H1 (cell line): ENCODE results near the gene LTB4R. TPM values are rescaled to one million over a fixed set of nuclear protein-coding genes. Genes with fewer than 3 reads are reported as not detected.
"Not testable (repeated sequence)": the region's sequence is repeated elsewhere in the genome, so short reads cannot be mapped to it uniquely, and the experiment has no call there.

Source experiments
- CTCF ChIA-PET: fragments of 300-600 bp; sonication (Branson Sonifier 250); formaldehyde crosslinking; loops from one replicate; lab custom pipeline; 2021; ENCODE audit not compliant: partially characterized antibody; lab: Charles Lee
- POLR2A ChIA-PET: fragments of 300-600 bp; sonication (Branson Sonifier 250); formaldehyde crosslinking; loops from one replicate; lab custom pipeline; 2021; ENCODE audit warnings: inconsistent platforms; ENCODE audit not compliant: partially characterized antibody; lab: Charles Lee
- DNase-seq, 2 experiments: peaks; one replicate each; pipeline versions ENCODE4 v3.0.0 to v3.0.0-alpha.2; 2010 to 2022; ENCODE audit warnings: low spot score in 2 of 2, low read depth in 1 of 2, mixed read lengths in 1 of 2
- FAIRE-seq: peaks from 2 replicates; lab custom pipeline; 2011; peaks lifted over from hg19 to GRCh38; lab: Jason Lieb, UNC
- H2AFZ ChIP-seq: 2 replicates; pipeline ENCODE4 v1.8.1; 2012; ENCODE audit warnings: low read length, inconsistent platforms
- H2AK5ac ChIP-seq: 2 replicates; pipeline ENCODE4 v1.6.1; 2013; ENCODE audit warnings: low read depth, low read length
- H2BK120ac ChIP-seq: replicated peaks from 2 replicates; pipeline ENCODE3; 2013; ENCODE audit warnings: low read depth, low read length, inconsistent platforms
- H2BK12ac ChIP-seq: 2 replicates; pipeline ENCODE4 v1.6.1; 2013; ENCODE audit warnings: low read depth, low read length
- H2BK15ac ChIP-seq: 2 replicates; pipeline ENCODE4 v1.6.1; 2013; ENCODE audit warnings: low read length
- H2BK20ac ChIP-seq: 2 replicates; pipeline ENCODE4 v1.6.1; 2013; ENCODE audit warnings: low read length
- H2BK5ac ChIP-seq: 2 replicates; pipeline ENCODE4 v1.6.1; 2013; ENCODE audit warnings: low read depth, low read length
- H3K14ac ChIP-seq: 2 replicates; pipeline ENCODE4 v1.6.1; 2013; ENCODE audit warnings: inconsistent platforms; ENCODE audit not compliant: insufficient read length
- H3K18ac ChIP-seq: 2 replicates; pipeline ENCODE4 v1.6.1; 2013; ENCODE audit warnings: low read length; ENCODE audit errors: extremely low read depth
- H3K23ac ChIP-seq: 2 replicates; pipeline ENCODE4 v1.6.1; 2013; ENCODE audit warnings: inconsistent platforms; ENCODE audit not compliant: insufficient read length
- H3K23me2 ChIP-seq: 2 replicates; pipeline ENCODE4 v1.6.1; 2013; ENCODE audit warnings: low read depth, low read length
- H3K27ac ChIP-seq: 2 replicates; pipeline ENCODE4 v1.6.1; 2011; ENCODE audit warnings: low read depth, low read length, inconsistent platforms
- H3K27me3 ChIP-seq, 4 experiments: replicated peaks in 1 of 4; 1 replicate in 1 of 4; 2 replicates in 3 of 4; pipeline versions ENCODE4 v1.6.1 to v1.8.1; 2011 to 2013; ENCODE audit warnings: low read length in 3 of 4, mild to moderate bottlenecking in 3 of 4, inconsistent platforms in 2 of 4, mixed read lengths in 2 of 4, moderate library complexity in 1 of 4; ENCODE audit not compliant: control insufficient read depth in 3 of 4, insufficient read depth in 3 of 4; ENCODE audit errors: extremely low read depth in 1 of 4
- H3K36me3 ChIP-seq, 4 experiments: 2 replicates each; pipeline versions ENCODE4 v1.6.1 to v1.8.1; 2011 to 2013; ENCODE audit warnings: mild to moderate bottlenecking in 4 of 4, low read length in 3 of 4, moderate library complexity in 2 of 4, control low read depth in 1 of 4, inconsistent platforms in 1 of 4; ENCODE audit not compliant: insufficient read depth in 4 of 4, control insufficient read depth in 2 of 4
- H3K4ac ChIP-seq: replicated peaks from 2 replicates; pipeline ENCODE3; 2013; ENCODE audit warnings: low read length, low read depth, mixed read lengths, inconsistent platforms; ENCODE audit not compliant: insufficient read length
- H3K4me1 ChIP-seq, 4 experiments: replicated peaks in 1 of 4; 1 replicate in 1 of 4; 2 replicates in 3 of 4; pipeline versions ENCODE4 v1.6.1 to v1.8.1; 2011 to 2013; ENCODE audit warnings: low read length in 3 of 4, inconsistent platforms in 2 of 4, mixed read lengths in 1 of 4; ENCODE audit not compliant: insufficient read depth in 4 of 4, control insufficient read depth in 3 of 4
- H3K4me2 ChIP-seq, 2 experiments: 2 replicates each; pipeline versions ENCODE4 v1.6.1 to v1.8.1; 2011 to 2013; ENCODE audit warnings: low read depth in 2 of 2, low read length in 2 of 2, control low read depth in 1 of 2, inconsistent platforms in 1 of 2, mild to moderate bottlenecking in 1 of 2; ENCODE audit not compliant: insufficient read depth in 1 of 2
- H3K4me3 ChIP-seq, 4 experiments: fragments of 200-600, 300-600 bp in 1 of 4; sonication (generic), shearing (Covaris generic), sonication (Bioruptor Twin) in 1 of 4; 2 replicates each; pipeline versions ENCODE4 v1.5.1 to v1.8.1; 2011 to 2016; ENCODE audit warnings: low read length in 4 of 4, low read depth in 3 of 4, control low read depth in 2 of 4, inconsistent platforms in 2 of 4, mild to moderate bottlenecking in 2 of 4, mixed read lengths in 1 of 4, moderate library complexity in 1 of 4; ENCODE audit not compliant: insufficient read depth in 2 of 4; ENCODE audit errors: extremely low read depth in 1 of 4
- H3K56ac ChIP-seq: replicated peaks from 2 replicates; pipeline ENCODE3; 2013; ENCODE audit warnings: low read depth, mild to moderate bottlenecking, mixed read lengths, low read length, inconsistent platforms; ENCODE audit not compliant: insufficient read length
- H3K79me1 ChIP-seq: 2 replicates; pipeline ENCODE4 v1.6.1; 2013; ENCODE audit warnings: low read depth, low read length, control low read depth
- H3K79me2 ChIP-seq, 2 experiments: 2 replicates each; pipeline versions ENCODE4 v1.6.1 to v1.8.1; 2012 to 2013; ENCODE audit warnings: low read length in 2 of 2, mild to moderate bottlenecking in 2 of 2, inconsistent platforms in 1 of 2; ENCODE audit not compliant: insufficient read depth in 2 of 2, control insufficient read depth in 1 of 2
- H3K9ac ChIP-seq, 4 experiments: replicated peaks in 1 of 4; 1 replicate in 1 of 4; 2 replicates in 3 of 4; pipeline versions ENCODE4 v1.6.1 to v1.8.1; 2011 to 2013; ENCODE audit warnings: low read depth in 3 of 4, low read length in 3 of 4, control low read depth in 2 of 4, mild to moderate bottlenecking in 2 of 4, moderate library complexity in 2 of 4, inconsistent platforms in 1 of 4; ENCODE audit errors: extremely low read depth in 1 of 4
- H3K9me3 ChIP-seq, 2 experiments: 2 replicates each; pipeline versions ENCODE4 v1.6.1 to v1.8.1; 2012 to 2013; ENCODE audit warnings: mild to moderate bottlenecking in 2 of 2, moderate library complexity in 2 of 2, control low read depth in 1 of 2, inconsistent platforms in 1 of 2, low read depth in 1 of 2, low read length in 1 of 2, mixed read lengths in 1 of 2; ENCODE audit not compliant: insufficient read depth in 2 of 2
- H4K20me1 ChIP-seq, 2 experiments: replicated peaks in 1 of 2; 2 replicates each; pipeline versions ENCODE3 to v1.8.1; 2011 to 2013; ENCODE audit warnings: inconsistent platforms in 2 of 2, low read length in 2 of 2, mild to moderate bottlenecking in 1 of 2; ENCODE audit not compliant: insufficient read depth in 2 of 2, control insufficient read depth in 1 of 2
- H4K5ac ChIP-seq: 2 replicates; pipeline ENCODE4 v1.6.1; 2013; ENCODE audit warnings: low read length, low read depth, mixed read lengths, inconsistent platforms; ENCODE audit not compliant: insufficient read length
- H4K8ac ChIP-seq: 2 replicates; pipeline ENCODE4 v1.8.0; 2013; ENCODE audit warnings: mild to moderate bottlenecking, moderate library complexity, low read length, inconsistent platforms; ENCODE audit not compliant: insufficient read depth; ENCODE audit errors: extremely low read depth
- H4K91ac ChIP-seq: replicated peaks from 2 replicates; pipeline ENCODE3; 2013; ENCODE audit warnings: low read length, mixed read lengths, inconsistent platforms; ENCODE audit not compliant: insufficient read length
- ATF2 ChIP-seq: IDR thresholded peaks from 2 replicates; pipeline ENCODE4 v1.6.1; 2012; ENCODE audit warnings: low read length, inconsistent platforms
- BACH1 ChIP-seq: IDR thresholded peaks from 2 replicates; pipeline ENCODE4 v1.6.1; 2012; ENCODE audit warnings: low read length, improper control_type of control experiment
- BCL11A ChIP-seq, 2 experiments: IDR thresholded peaks; one replicate each; pipeline ENCODE4 v1.6.1; 2011; ENCODE audit warnings: low read depth in 2 of 2, low read length in 2 of 2, mild to moderate bottlenecking in 2 of 2
- CEBPB ChIP-seq: IDR thresholded peaks from 2 replicates; pipeline ENCODE4 v1.6.1; 2012; ENCODE audit warnings: low read depth, low read length
- RXRA ChIP-seq: IDR thresholded peaks from 2 replicates; pipeline ENCODE4 v1.6.1; 2011; ENCODE audit warnings: low read depth, mild to moderate bottlenecking, low read length, moderate library complexity; ENCODE audit not compliant: insufficient read depth
- TAF1 ChIP-seq: IDR thresholded peaks from 2 replicates; pipeline ENCODE4 v1.6.1; 2011; ENCODE audit warnings: mild to moderate bottlenecking, low read depth, low read length
- WGBS, 2 experiments: shearing (Covaris generic) in 1 of 2; methylation state at CpG; one replicate each; pipeline versions ENCODE4 v1.1.6 to v1.1.7; 2013 to 2015; ENCODE audit warnings: low lambda C conversion rate in 2 of 2, mixed read lengths in 2 of 2, inconsistent platforms in 1 of 2, low coverage in 1 of 2, missing lambda C conversion rate in 1 of 2; ENCODE audit not compliant: insufficient replicate concordance in 2 of 2, insufficient coverage in 1 of 2, insufficient read length in 1 of 2; ENCODE audit errors: extremely low coverage in 1 of 2, missing lambda C conversion rate in 1 of 2; 5-methylcytosine and 5-hydroxymethylcytosine counted together
- polyA plus RNA-seq, 7 experiments: library from polyadenylated mRNA; depleted of rRNA in 3 of 7; stranded (reverse) in 5 of 7; unstranded in 2 of 7; fragments of >200 nt in 5 of 7; fragments of 200-250 nt in 2 of 7; gene quantifications; 1 replicate in 5 of 7; 2 replicates in 1 of 7; 4 replicates in 1 of 7; pipeline versions ENCODE4 v1.2.1 to v1.2.3, GENCODE V29; 2011 to 2013; ENCODE audit warnings: missing spikeins in 2 of 7, mixed read lengths in 2 of 7
- total RNA-seq: library from RNA; stranded (reverse); fragmentation: NEBNext Ultra II Directional; extraction: Animal tissue kit (Norgen Biotek cat#: 25700); gene quantifications from 2 replicates; pipeline ENCODE4 v1.2.1, GENCODE V29; 2021

The LTB4R gene
- total and polyA plus RNA-seq, 2 of the 8 experiments (the other 6 are each of a cell fraction or from before 2014, with no cell fraction given): 4.1 to 6.7 TPM

GRCh38 chr14:24353559-24354481 is 42.5 kb downstream of the LTB4R start (continued):
- TF ChIP-seq ATF2 (no peak), RXRA (no peak), TAF1 (no peak), BACH1 (no peak), CEBPB (no peak), BCL11A (IDR thresholded peaks at IDR 0.05; ENCODE audit: low read depth in 2 of 2, low read length in 2 of 2) (no peak)
- TF ChIP-seq, all 59 proteins: peak for 0

- H2AK5ac ChIP-seq, H3K9ac ChIP-seq, H3K27ac ChIP-seq, H2BK12ac ChIP-seq, H3K4me1 ChIP-seq, H4K20me1 ChIP-seq, H4K91ac ChIP-seq, H3K56ac ChIP-seq, H3K23me2 ChIP-seq, H2BK120ac ChIP-seq, H4K5ac ChIP-seq, DNase-seq, H3K36me3 ChIP-seq, H3K79me2 ChIP-seq, H3K9me3 ChIP-seq, H2BK20ac ChIP-seq, H3K4ac ChIP-seq, H2AFZ ChIP-seq, H2BK5ac ChIP-seq, H2BK15ac ChIP-seq, H3K14ac ChIP-seq, H3K79me1 ChIP-seq, POLR2A ChIA-PET, H3K18ac ChIP-seq, H3K4me3 ChIP-seq, FAIRE-seq, H3K4me2 ChIP-seq, H3K23ac ChIP-seq, H4K8ac ChIP-seq: not testable (repeated sequence)
- H3K27me3 ChIP-seq: peaks cover 0 to 11% (median 9%) of the 10 kb centered on the region in 4 experiments; a peak in 5 of 7 replicates
- CTCF ChIA-PET: interaction anchor here (4.4 kb wide), 1 partner anchor 11 kb away, joined by 23 read pairs; no protein-coding TSS in a partner anchor
- WGBS, 2 experiments: 94% methylated on average over 3 of the region's 3 CpGs; no CpG with 5 or more reads in 1 of the 2 experiments
These were observed 43.2 kb downstream of the LTB4R start for GRCh38 chr14:24354482-24354825.
